Stimulated activated CD8-positive, alpha-beta memory T cell treated with anti-CD3 and anti-CD28 coated beads, Interleukin-12 subunit alpha, Interleukin-12 subunit beta, amount 100 ng/mL, for 24 hours (primary cell): ENCODE results near the gene SLC8A1.
"Not testable (repeated sequence)": the region's sequence is repeated elsewhere in the genome, so short reads cannot be mapped to it uniquely, and the experiment has no call there.

Experiments used
- DNase-seq: peaks from one replicate; pipeline ENCODE4 v3.0.0-alpha.2; 2020; ENCODE audit errors: extremely low read depth

The SLC8A1 gene

GRCh38 chr2:40109381-40109780 lies 342.5 kb downstream of the SLC8A1 start:
- no peak for DNase-seq

- DNase-seq: no peak
Measured at GRCh38 chr2:40108851-40109250, 343.0 kb downstream of the SLC8A1 start.

GRCh38 chr2:40106061-40106460 lies 345.8 kb downstream of the SLC8A1 start:
- DNase-seq: no peak

- DNase-seq: no peak
Measured at GRCh38 chr2:40105593-40105992, 346.3 kb downstream of the SLC8A1 start.

DNA sequence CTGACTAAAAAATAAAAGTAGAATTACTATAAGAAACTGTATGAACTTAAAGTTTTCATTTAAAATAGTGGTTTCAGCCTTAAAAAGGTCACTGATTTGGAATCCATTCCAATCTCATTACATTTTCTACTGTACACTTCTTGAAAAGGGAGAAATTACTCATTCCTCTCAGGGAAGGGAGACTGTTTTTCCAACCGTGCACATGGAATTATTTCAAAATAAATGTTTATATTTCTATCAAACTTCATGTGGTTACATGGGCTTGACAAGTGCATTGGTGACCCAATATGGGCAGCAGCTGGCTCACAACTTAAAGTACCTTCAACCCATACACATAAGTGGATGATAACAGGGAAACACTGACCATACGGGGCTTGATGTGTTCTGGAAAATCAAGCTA lies 348.3 kb downstream of the SLC8A1 start:
- no peak for DNase-seq

- DNase-seq: no peak
Measured at GRCh38 chr2:40103163-40103562, 348.7 kb downstream of the SLC8A1 start.

GRCh38 chr2:40102447-40102846 lies 349.4 kb downstream of the SLC8A1 start:
- no peak for DNase-seq

GRCh38 chr2:40101131-40101575 lies 350.7 kb downstream of the SLC8A1 start:
- no peak for DNase-seq

- DNase-seq: no peak
Measured at GRCh38 chr2:40100676-40101075, 351.2 kb downstream of the SLC8A1 start.

- no peak for DNase-seq
Measured at GRCh38 chr2:40098786-40099470, 353.0 kb downstream of the SLC8A1 start.

- no peak for DNase-seq
Measured at GRCh38 chr2:40097691-40098385, 354.1 kb downstream of the SLC8A1 start.

GRCh38 chr2:40096360-40096759 lies 355.5 kb downstream of the SLC8A1 start:
- no peak for DNase-seq

DNA sequence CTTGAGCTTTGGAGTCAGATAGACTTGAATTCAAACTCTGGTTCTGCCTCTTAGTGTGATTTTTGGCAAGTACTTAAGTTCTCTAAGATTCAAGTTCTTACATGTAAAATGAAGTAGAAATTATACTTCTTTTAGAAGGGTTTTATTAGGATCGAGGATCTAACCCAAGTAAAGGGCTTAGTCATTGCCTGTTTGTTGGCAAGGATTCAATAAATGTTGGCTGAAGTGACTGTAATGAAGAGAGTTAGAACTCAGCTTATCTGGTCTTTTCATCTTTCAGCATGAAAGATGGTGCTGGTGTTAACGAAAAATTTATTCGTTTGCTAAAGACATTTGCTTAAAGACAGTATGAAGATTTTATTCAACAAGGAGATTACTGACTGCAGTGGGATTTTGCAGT lies 356.9 kb downstream of the SLC8A1 start:
- no peak for DNase-seq

DNA sequence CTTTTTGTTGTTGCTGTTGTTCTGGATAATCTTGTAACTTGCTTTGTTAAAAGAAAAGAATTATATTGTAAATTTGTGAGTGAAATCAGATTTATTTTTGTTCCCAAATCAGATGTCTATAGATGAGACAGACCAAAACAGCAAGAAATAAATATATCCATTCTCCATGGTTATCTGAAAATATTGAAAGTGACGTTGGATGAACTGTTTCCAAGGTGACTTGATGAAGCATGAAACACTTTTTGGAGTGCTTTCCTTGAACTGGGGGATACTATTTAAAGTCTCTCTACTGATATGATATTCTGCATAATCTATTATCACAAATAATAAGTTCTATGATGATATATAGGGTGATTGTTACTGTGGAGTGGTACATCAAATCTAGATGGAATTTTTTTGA lies 357.4 kb downstream of the SLC8A1 start:
- DNase-seq: no peak

- DNase-seq: no peak
Measured at GRCh38 chr2:40093021-40093675, 358.7 kb downstream of the SLC8A1 start.

DNA sequence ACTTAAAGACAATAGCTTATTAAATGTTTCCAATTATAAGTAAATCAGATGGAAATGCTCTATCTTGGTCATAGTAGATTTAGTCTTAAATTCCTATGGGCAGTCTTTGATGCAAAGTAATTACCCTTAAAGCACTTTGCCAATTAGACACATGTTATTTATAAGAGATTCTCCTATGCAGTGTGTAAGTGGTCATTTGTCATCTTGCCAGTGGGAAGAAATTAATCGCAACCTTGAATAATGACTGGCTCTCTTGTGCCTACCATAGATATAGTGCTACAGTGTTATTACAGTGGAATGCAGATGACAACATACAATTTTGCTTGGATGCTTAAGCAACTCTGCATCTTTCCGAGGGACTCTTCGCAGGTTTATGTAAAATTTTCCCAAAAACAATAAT lies 361.8 kb downstream of the SLC8A1 start:
- DNase-seq: no peak

DNA sequence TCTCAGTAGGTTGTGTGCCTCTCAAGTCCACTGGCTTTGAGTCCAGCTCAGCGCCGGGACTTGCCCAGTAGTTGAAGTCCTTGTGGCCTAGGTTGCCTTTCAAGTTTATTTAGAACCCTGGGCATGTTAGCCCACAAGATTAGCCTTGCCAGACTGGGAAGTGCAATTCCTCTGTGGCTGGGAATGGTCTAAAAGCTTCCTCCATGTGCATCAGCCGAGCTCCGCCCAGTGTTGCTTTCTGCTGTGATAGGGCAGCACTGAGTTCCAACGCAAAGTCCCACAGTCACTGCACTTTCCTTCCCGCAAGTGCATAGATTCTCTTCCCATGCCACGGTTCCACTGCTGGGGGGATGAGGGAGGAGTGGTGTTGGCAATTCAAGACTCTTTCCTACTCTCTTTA lies 364.0 kb downstream of the SLC8A1 start:
- DNase-seq: no peak

- DNase-seq: no peak
Measured at GRCh38 chr2:40087434-40087833, 364.5 kb downstream of the SLC8A1 start.

DNA sequence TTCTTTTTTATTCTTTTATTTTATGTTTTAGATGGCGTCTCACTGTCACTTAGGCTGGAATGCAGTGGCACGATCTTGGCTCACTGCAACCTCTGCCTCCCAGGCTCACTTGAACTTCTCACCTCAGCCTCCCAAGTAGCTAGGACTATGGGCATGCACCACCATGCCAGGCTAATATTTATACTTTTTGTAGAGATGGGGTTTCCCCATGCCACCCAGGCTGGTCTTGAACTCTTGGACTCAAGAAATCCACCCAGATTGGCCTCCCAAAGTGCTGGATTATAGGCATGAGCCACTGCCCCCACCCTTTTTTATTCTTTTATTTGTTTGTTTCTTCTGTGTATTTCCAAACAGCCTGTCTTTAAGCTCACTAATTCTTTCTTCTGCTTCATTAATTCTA lies 366.1 kb downstream of the SLC8A1 start:
- no peak for DNase-seq

- not testable (repeated sequence) for DNase-seq
Measured at GRCh38 chr2:40073336-40073735, 378.6 kb downstream of the SLC8A1 start.

- DNase-seq: no peak
Measured at GRCh38 chr2:40072442-40073232, 379.3 kb downstream of the SLC8A1 start.

GRCh38 chr2:40062381-40062780 lies 389.5 kb downstream of the SLC8A1 start:
- DNase-seq: no peak
